ENCODE data around the gene PEAK3. TPM values are rescaled to one million over a fixed set of nuclear protein-coding genes. Genes with fewer than 3 reads are reported as not detected.

PEAK3 gene
- total RNA-seq, 1 donor from 2014 or later = not detected

- peaks cover 18% of the 10 kb centered on the region for H3K27me3 Mint-ChIP-seq (ENCODE audit: unreplicated experiment)
- H3K4me1 Mint-ChIP-seq (ENCODE audit: low read depth, unreplicated experiment) = peaks cover 31% of the 10 kb centered on the region
- no peaks in the 10 kb centered on the region for H3K36me3 Mint-ChIP-seq (ENCODE audit: unreplicated experiment)
- DNase-seq = peak; percentile 97
- peak within 1 kb of the TSS; percentile 97 for H3K27ac Mint-ChIP-seq (ENCODE audit: unreplicated experiment)
- TF ChIP-seq CTCF (IDR thresholded peaks at IDR 0.05; ENCODE audit: partially characterized antibody, unreplicated experiment) = peak; percentile 96
- H3K4me3 Mint-ChIP-seq (ENCODE audit: unreplicated experiment) = peak within 1 kb of the TSS; percentile 97
- H3K9me3 Mint-ChIP-seq (ENCODE audit: unreplicated experiment) = peaks cover 28% of the 10 kb centered on the region
Observed at GRCh38 chr19:2236314-2237050, 45.5 kb downstream of the PEAK3 start, which contains the start of the genes PLEKHJ1 and SF3A2. TSS of gene PLEKHJ1 (minus strand) at chr19:2236329. CDS start at chr19:2236248, 81 bp downstream. TSS of gene SF3A2 (plus strand) at chr19:2236824. CDS start at chr19:2243419, 6,595 bp downstream.

GRCh38 chr19:2236064-2236313 lies 46.0 kb downstream of the PEAK3 start:
- Mint-ChIP-seq H3K27ac (ENCODE audit: unreplicated experiment) (no peak overlapping the region), H3K4me3 (ENCODE audit: unreplicated experiment) (peak overlapping the region; percentile 96), H3K4me1 (ENCODE audit: low read depth, unreplicated experiment) (peaks cover 29% of the 10 kb centered on the region), H3K27me3 (ENCODE audit: unreplicated experiment) (peaks cover 18% of the 10 kb centered on the region), H3K9me3 (ENCODE audit: unreplicated experiment) (peaks cover 28% of the 10 kb centered on the region), H3K36me3 (ENCODE audit: unreplicated experiment) (no peaks in the 10 kb centered on the region)
- no peak for DNase-seq
- TF ChIP-seq CTCF (IDR thresholded peaks at IDR 0.05; ENCODE audit: partially characterized antibody, unreplicated experiment) = no peak

GRCh38 chr19:2235381-2236063 lies 46.5 kb downstream of the PEAK3 start:
- H3K4me1 Mint-ChIP-seq (ENCODE audit: low read depth, unreplicated experiment) = peaks cover 25% of the 10 kb centered on the region
- H3K9me3 Mint-ChIP-seq (ENCODE audit: unreplicated experiment) = peaks cover 27% of the 10 kb centered on the region
- peak; percentile 38 for DNase-seq

GRCh38 chr19:2234996-2235380 lies 47.0 kb downstream of the PEAK3 start:
- H3K27ac Mint-ChIP-seq (ENCODE audit: unreplicated experiment) = peak overlapping the region; percentile 97
- peaks cover 30% of the 10 kb centered on the region for H3K9me3 Mint-ChIP-seq (ENCODE audit: unreplicated experiment)
- peaks cover 24% of the 10 kb centered on the region for H3K4me1 Mint-ChIP-seq (ENCODE audit: low read depth, unreplicated experiment)
- TF ChIP-seq CTCF (IDR thresholded peaks at IDR 0.05; ENCODE audit: partially characterized antibody, unreplicated experiment) = no peak
- H3K27me3 Mint-ChIP-seq (ENCODE audit: unreplicated experiment) = peaks cover 18% of the 10 kb centered on the region
- no peak for DNase-seq
- peak overlapping the region; percentile 97 for H3K4me3 Mint-ChIP-seq (ENCODE audit: unreplicated experiment)
- no peaks in the 10 kb centered on the region for H3K36me3 Mint-ChIP-seq (ENCODE audit: unreplicated experiment)

More at GRCh38 chr19:2235381-2236063, 46.5 kb downstream of the PEAK3 start:
- TF ChIP-seq CTCF (IDR thresholded peaks at IDR 0.05; ENCODE audit: partially characterized antibody, unreplicated experiment) = no peak
- Mint-ChIP-seq H3K27me3 (ENCODE audit: unreplicated experiment) (peaks cover 17% of the 10 kb centered on the region), H3K4me3 (ENCODE audit: unreplicated experiment) (peak overlapping the region; percentile 97), H3K27ac (ENCODE audit: unreplicated experiment) (peak overlapping the region; percentile 97), H3K36me3 (ENCODE audit: unreplicated experiment) (no peaks in the 10 kb centered on the region)
